HL-60/S4 (cell line): ENCODE data around the gene PSMB10.

Source experiments
- in situ Hi-C: fragments of 300-500 bp; cut with MboI; formaldehyde crosslinking; loops from 2 replicates; pipeline ENCODE4 v1.14.3; 2022; ENCODE audit warnings: low sequenced_read_pairs

The PSMB10 gene

DNA sequence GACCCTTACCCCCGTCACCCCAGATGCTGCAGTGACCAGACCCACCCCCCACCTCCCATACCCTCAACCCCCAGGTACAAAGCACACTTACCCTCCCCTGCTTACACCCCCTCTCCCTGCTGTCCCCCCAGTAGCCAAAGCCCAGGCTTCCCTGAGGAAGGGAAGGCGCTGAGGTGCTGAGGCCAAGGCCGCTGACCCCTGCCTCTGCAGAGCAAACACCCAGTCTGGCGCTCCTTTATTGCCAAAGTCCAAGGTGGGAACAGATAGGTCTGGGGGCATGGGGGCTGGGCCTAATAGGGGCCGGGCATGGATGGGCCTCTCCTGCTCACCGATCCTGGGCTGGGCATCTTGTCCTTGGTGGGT, 6.6 kb upstream of the PSMB10 start:
- in situ Hi-C loops = no loop called here

DNA sequence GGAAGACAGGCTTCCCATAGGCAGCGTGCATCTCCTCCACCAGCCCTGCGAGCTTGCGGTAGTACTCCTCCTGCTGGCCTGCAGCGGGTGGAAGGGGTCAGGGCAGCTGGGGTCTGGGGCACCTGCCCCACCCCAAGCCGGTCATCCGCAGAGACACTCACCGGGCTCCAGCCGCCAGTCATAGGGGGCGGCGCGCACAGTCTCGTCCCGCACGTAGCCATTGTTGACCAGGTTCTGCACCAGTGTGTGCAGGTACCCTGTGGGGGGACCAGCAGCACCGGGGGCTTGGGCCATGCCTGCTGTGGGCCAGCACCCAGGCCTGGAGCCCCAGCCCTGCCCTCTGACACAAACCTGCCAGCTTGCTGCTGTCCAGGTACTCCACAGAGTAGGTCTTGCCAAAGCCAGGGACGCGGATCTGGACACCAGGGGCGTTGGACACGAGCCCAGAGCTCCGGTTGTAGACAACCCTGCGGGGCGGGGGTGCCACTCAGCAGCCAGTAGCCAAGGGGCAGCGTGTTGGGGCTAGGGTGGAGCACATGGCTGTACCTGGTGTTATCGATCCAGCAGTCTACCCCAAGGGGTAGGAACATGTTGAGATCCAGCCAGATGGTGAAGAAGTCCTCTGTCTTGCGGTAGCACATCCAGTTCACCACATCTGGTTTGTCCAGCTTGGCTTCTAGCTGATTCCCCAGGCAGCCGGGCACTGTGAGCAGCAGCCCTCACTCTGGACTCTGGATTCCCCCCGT, 6.0 kb upstream of the PSMB10 start:
- in situ Hi-C loops = no loop called here

DNA sequence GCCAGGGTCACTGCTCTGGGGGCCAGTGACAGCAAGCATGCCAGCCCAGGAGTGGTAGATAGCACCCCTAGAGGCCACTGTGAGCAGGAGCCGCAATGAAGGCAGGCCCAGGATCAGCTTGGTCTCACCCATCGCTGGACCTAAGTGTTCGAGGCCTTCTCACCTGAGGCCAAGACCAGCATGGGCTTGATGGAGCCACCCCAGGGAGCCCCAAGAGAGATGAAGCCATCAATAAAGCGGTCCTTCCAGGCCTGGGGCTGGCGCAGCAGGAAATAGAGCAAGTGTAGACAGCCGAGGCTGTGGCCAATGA, 5.5 kb upstream of the PSMB10 start:
- in situ Hi-C loops = no loop called here

GRCh38 chr16:67941469-67942199, 5.0 kb upstream of the PSMB10 start:
- in situ Hi-C loops = no loop called here

- in situ Hi-C loops = no loop called here
Measured at GRCh38 chr16:67940446-67941089, 3.9 kb upstream of the PSMB10 start.

GRCh38 chr16:67939507-67940445, 3.1 kb upstream of the PSMB10 start:
- in situ Hi-C loops = loop anchor here (10.0 kb wide), 1 partner anchor 275 kb away; the partner anchor contains the start of genes ACD, C16orf86, ENKD1 and PARD6A

- in situ Hi-C loops = loop anchor here (10.0 kb wide), 1 partner anchor 273 kb away; the partner anchor contains the start of genes ACD, C16orf86, ENKD1 and PARD6A
Measured at GRCh38 chr16:67937713-67938112, 1.1 kb upstream of the PSMB10 start.

GRCh38 chr16:67936880-67937605, 393 bp upstream of the PSMB10 start:
- in situ Hi-C loops = loop anchor here (10.0 kb wide), 1 partner anchor 272 kb away; the partner anchor contains the start of genes ACD, C16orf86, ENKD1 and PARD6A

DNA sequence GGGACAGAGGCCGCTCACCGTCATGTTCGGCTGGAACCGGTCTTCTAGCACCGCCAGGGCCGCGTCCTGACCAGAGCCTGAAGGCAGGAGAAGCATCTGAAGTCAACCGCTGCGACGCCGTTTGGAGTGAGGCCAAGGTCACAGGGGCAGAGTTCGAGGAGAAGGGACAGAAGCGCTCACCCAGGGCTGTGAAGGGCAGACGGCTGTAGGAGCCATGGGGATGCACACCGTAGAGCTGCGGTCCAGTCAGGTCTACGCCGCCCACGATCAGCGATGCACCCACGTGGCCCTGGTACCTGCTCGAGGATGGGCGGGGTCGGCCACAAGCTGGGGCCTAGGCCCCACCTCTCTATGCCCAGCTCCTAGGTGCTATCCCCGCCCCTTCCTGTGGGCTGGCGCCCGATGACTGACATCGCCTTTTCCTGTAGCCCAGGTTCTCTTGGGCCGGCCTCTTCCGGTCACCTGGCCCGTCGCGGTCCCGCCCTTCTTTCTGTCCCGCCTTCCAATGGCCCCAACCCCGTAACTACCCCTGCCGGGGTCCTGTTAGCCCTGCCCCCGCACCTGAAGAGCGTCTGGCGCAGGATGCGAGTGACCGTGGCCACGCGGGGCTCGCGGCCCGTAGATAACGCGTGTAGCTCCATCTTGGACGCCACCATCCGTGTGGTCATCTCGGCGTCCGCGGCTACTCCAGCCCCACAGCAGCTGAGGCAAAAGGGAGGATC, 1.1 kb downstream of the PSMB10 start:
- in situ Hi-C loops = loop anchor here (10.0 kb wide), 1 partner anchor 271 kb away; the partner anchor contains the start of genes ACD, C16orf86, ENKD1 and PARD6A

GRCh38 chr16:67935101-67935401, 1.6 kb downstream of the PSMB10 start:
- in situ Hi-C loops = loop anchor here (10.0 kb wide), 1 partner anchor 270 kb away; the partner anchor contains the start of genes ACD, C16orf86, ENKD1 and PARD6A

- in situ Hi-C loops = loop anchor here (10.0 kb wide), 1 partner anchor 270 kb away; the partner anchor contains the start of genes ACD, C16orf86, ENKD1 and PARD6A
Measured at GRCh38 chr16:67934306-67935100, 2.1 kb downstream of the PSMB10 start.

DNA sequence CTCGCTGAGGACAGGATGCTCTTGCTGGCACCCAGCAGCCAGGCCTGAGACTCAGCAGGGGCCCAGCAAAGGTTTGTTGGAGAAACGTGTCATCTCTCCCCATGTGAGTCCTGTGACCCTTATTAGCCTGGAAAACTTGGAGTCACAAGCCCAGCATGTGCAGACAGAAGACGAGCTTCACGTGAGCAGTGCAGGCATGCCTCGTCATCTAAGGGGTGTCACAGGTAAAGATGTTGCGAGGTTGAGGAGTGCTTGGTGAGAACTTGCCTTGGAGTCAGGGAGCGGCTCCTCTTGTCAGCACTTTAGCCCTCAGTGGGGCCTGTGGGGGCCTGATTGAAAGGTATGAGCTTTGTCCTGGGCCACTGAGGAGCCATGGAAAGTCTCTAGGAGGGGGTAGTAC, 2.8 kb downstream of the PSMB10 start:
- in situ Hi-C loops = loop anchor here (10.0 kb wide), 1 partner anchor 269 kb away; the partner anchor contains the start of genes ACD, C16orf86, ENKD1 and PARD6A

GRCh38 chr16:67932462-67932840, 4.2 kb downstream of the PSMB10 start:
- in situ Hi-C loops = loop anchor here (10.0 kb wide), 1 partner anchor 268 kb away; the partner anchor contains the start of genes ACD, C16orf86, ENKD1 and PARD6A

- in situ Hi-C loops = loop anchor here (10.0 kb wide), 1 partner anchor 267 kb away; the partner anchor contains the start of genes ACD, C16orf86, ENKD1 and PARD6A
Measured at GRCh38 chr16:67931712-67932461, 4.8 kb downstream of the PSMB10 start, which contains the start of gene CTRL. TSS of gene CTRL (minus strand) at chr16:67931862. CDS start at chr16:67931852, 10 bp downstream.

DNA sequence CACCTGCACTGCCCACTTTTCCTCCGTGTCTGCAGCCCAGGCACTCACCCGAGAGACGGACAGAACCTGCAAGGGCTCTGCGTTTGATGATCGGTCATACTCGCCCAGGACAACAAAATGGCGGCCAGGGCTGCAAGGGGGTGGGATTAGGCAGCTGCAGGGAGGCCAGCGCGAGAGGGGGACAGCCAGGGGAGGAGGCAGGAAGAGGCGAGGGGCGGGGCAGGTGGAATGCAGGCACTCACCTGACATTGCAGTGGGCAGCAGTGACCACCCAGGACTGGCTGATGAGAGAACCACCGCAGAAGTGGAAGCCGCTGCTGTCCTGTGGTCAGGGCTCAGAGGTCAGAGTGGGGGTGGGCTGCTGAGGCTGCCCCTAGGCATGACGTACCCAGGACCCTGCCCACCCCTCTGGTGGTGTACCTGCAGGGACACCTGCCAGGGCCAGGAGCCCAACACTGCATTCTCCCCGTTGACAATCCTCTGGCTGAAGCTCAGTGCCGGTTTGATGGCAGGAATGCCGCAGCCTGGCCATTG, 5.9 kb downstream of the PSMB10 start:
- in situ Hi-C loops = loop anchor here (10.0 kb wide), 1 partner anchor 266 kb away; the partner anchor contains the start of genes ACD, C16orf86, ENKD1 and PARD6A

DNA sequence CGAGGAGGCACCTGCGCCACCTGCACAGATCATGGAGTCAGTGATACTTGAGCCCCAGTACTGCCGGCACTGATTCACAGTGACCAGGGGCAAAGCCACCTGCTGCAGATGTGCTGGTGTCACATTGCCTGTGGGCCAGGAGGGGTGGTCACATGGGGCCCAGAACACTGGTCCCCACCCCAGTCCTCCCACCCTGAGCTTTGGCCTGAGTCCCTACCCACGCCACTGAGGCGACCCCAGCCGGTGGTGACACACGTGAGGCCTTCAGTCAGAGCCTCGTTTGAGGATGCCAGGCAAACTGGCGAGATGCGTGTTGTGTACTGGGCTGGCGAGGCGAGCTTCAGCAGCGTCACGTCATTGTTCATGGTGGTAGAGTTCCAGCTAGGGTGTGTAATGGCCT, 6.5 kb downstream of the PSMB10 start:
- in situ Hi-C loops = loop anchor here (10.0 kb wide), 1 partner anchor 265 kb away; the partner anchor contains the start of genes ACD, C16orf86, ENKD1 and PARD6A
